GM12872 (cell line): ENCODE results near the gene PATJ.

Experiments used
- CTCF ChIP-seq: IDR thresholded peaks from 3 replicates; pipeline ENCODE4 v1.5.1; 2011; ENCODE audit warnings: low read depth, mild to moderate bottlenecking, low read length, moderate library complexity; ENCODE audit not compliant: insufficient read depth

PATJ gene

DNA sequence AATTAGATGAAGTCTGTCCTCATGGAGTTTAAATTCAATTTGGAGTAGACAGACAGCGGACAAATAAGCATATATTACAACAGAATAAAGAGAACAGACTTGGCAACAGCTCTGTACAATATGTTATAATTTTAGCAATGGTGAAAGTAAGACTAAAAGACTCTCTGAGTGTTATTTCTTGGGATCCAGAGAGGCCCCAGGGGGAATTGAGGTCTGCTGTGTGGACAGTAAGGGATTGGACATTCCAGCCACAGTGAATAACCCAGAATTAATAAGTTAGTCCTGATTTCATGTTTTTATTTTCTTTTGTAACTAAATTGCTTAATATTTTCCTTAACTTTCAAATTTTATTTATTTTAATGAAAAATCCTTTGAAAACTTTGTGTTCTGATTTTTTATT lies 101.7 kb downstream of the PATJ start:
- TF ChIP-seq CTCF, result no peak

GRCh38 chr1:61851235-61851634 lies 109.0 kb downstream of the PATJ start:
- TF ChIP-seq CTCF, result no peak

DNA sequence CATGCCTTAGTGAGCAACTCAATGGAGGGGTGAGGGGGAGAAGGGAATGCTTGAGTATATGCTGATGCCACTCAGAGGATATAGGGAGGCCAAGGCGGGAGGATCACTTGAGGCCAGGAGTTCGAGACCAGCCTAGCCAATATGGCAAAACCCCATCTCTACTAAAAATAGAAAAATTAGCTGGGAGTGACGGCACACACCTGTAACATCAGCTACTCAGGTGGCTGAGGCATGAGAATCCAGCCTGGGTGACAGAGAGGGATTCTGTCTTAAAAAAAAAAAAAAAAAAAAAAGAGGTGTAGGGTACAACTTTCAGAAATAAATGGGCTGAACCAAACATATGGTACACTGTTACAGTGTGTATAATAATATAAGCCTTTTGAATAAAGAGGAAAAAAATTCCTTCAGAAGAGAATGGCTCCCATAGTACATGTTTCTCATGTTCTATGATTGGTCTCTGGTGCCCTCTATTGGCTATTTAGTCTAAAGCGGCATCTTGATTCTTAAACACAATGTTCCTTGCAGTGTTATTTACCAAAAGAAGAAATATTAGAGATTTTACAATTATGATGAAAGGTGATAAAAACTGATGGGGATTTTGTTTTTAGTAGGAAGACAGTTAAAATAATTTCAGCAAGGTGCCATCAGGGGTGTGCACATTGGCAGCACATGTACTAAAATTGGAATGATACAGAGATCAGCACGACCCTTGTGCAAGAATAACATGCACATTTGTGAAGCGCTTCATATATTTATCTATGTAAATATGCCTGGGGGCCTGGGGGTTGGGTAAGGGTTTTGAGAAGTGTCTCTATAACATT lies 109.8 kb downstream of the PATJ start:
- peak; percentile 57 for TF ChIP-seq CTCF

DNA sequence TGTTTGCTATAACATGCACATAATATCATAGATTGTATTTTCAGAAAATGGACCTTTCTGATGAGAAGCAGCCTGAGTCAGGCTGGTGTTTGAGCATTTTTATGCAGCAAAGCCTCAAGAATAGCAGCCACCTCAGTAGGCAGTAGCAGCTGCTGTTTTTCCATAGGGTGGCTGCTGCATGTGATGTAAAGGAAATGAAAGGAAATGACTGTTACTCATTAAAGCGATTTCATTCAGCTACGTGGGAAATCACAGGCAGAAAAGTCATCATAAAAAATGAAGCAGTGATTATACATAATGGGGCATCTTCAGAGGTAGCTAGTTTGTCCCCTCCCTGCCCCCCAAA lies 110.4 kb downstream of the PATJ start:
- no peak for TF ChIP-seq CTCF

DNA sequence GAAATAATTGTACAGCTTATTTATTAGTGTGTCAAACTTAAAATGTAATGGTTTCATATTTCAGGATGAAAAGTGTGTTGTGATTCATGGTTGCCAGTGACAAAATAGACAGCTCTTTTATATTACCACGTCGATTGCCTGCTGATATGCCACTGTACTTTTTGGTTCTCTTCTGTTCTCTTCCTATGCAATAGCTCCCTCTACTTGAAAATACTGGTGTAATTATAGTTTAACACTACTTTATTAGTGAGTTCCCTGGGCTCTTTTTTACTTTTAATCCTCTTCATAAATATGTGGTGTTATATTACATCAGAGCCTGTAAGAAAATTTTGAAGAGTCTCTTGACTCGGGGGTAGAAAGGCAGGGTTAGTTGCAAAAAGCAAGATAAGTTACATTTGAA lies 111.3 kb downstream of the PATJ start:
- TF ChIP-seq CTCF, result no peak

GRCh38 chr1:61864489-61864888 lies 122.2 kb downstream of the PATJ start:
- no peak for TF ChIP-seq CTCF

DNA sequence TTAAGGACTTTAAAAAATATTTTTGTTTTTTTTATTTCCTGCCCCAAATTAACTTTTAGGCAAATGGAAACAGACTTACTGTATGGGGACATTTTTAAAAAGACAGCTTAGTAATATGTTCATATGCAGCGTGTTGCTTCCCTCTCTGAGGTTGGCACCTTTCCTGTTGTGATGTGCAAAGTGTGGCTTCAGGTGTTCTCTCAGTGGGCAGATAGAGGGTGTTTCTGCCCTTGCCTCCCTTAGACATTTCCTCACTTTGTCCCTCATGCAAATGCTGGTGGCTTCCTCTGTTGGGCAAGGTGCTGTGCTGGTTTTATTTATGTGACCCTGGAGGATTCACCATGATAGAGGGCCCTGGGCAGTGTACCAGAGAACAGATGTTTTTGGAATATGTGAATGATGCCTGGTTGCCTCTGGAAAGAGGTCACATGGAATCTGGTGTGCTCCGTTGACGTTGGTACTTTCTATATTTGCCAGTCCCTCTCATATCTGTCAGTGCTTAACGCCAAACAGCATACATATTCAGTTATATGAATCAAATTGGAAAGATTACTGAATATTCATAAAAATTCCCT lies 123.5 kb downstream of the PATJ start:
- no peak for TF ChIP-seq CTCF
